ENCODE data around the gene FAM131C. TPM values are rescaled to one million over a fixed set of nuclear protein-coding genes. Genes with fewer than 3 reads are reported as not detected.

FAM131C gene
- polyA plus RNA-seq, 1 donor (not counting 4 experiments of a cell fraction or from before 2014, with no cell fraction given) = 0.31 TPM

GRCh38 chr1:16012590-16013219 is 60.7 kb downstream of the FAM131C start:
- H3K4me3 ChIP-seq (ENCODE audit: control insufficient read depth in 2 of 3, extremely low read depth in 1 of 3, insufficient read depth in 2 of 3, low read depth in 1 of 3, low read length in 3 of 3) = peak overlapping the region in 1 of 3 experiments; percentile 18
- dilution Hi-C loops (cut with MboI; ENCODE audit: extremely low pct_ligation_motif_present, low sequenced_read_pairs) = no loop called here
- H3K9me3 ChIP-seq (ENCODE audit: control insufficient read depth, low read depth, low read length) = no peaks in the 10 kb centered on the region
- peaks cover 8% of the 10 kb centered on the region for H3K4me1 ChIP-seq (ENCODE audit: control insufficient read depth, extremely low read depth, insufficient read depth, low read length)
- peak overlapping the region; percentile 32 for H3K9ac ChIP-seq (ENCODE audit: control insufficient read depth, extremely low read depth, insufficient read depth, low read length)
- H3K9me1 ChIP-seq (ENCODE audit: control insufficient read depth, extremely low read depth, insufficient read depth, low read length) = no peaks in the 10 kb centered on the region
- no peak overlapping the region for H2AFZ ChIP-seq (ENCODE audit: control insufficient read depth, low read length)
- no peaks in the 10 kb centered on the region for H3K36me3 ChIP-seq (ENCODE audit: control insufficient read depth in 2 of 2, extremely low read depth in 1 of 2, insufficient read depth in 2 of 2, low read length in 2 of 2)
- no peaks in the 10 kb centered on the region for H3K27me3 ChIP-seq (ENCODE audit: control insufficient read depth, extremely low read depth, insufficient read depth, low read length)
- no peaks in the 10 kb centered on the region for H3K79me2 ChIP-seq (ENCODE audit: control insufficient read depth, insufficient read depth, low read length)
- DNase-seq (ENCODE audit: low read depth, low spot score) (no peak), FAIRE-seq (no peak)
- no peaks in the 10 kb centered on the region for H4K20me1 ChIP-seq (ENCODE audit: control insufficient read depth, extremely low read depth, insufficient read depth, low read length)
- no peak overlapping the region for H3K27ac ChIP-seq (ENCODE audit: control insufficient read depth, insufficient read depth, low read length)
- peak in 1 of 3 experiments; percentile 38 for TF ChIP-seq CTCF (optimal IDR thresholded peaks at IDR 0.05 in 1 of 3, IDR thresholded peaks at IDR 0.05 in 1 of 3, conservative IDR thresholded peaks at IDR 0.05 in 1 of 3; ENCODE audit: extremely low read depth in 1 of 3, insufficient read depth in 2 of 3, low read length in 3 of 3)
- TF ChIP-seq EZH2 (IDR thresholded peaks at IDR 0.05; ENCODE audit: low read length) = no peak
- peak overlapping the region; percentile 56 for H3K4me2 ChIP-seq (ENCODE audit: control insufficient read depth, extremely low read depth, insufficient read depth, low read depth, low read length)

GRCh38 chr1:16011936-16012589 is 61.4 kb downstream of the FAM131C start:
- no peaks in the 10 kb centered on the region for H4K20me1 ChIP-seq (ENCODE audit: control insufficient read depth, extremely low read depth, insufficient read depth, low read length)
- TF ChIP-seq EZH2 (IDR thresholded peaks at IDR 0.05; ENCODE audit: low read length) (no peak), CTCF (optimal IDR thresholded peaks at IDR 0.05 in 1 of 3, IDR thresholded peaks at IDR 0.05 in 1 of 3, conservative IDR thresholded peaks at IDR 0.05 in 1 of 3; ENCODE audit: extremely low read depth in 1 of 3, insufficient read depth in 2 of 3, low read length in 3 of 3) (no peak)
- H3K4me2 ChIP-seq (ENCODE audit: control insufficient read depth, extremely low read depth, insufficient read depth, low read depth, low read length) = no peak overlapping the region
- H3K27me3 ChIP-seq (ENCODE audit: control insufficient read depth, extremely low read depth, insufficient read depth, low read length) = no peaks in the 10 kb centered on the region
- no peaks in the 10 kb centered on the region for H3K9me1 ChIP-seq (ENCODE audit: control insufficient read depth, extremely low read depth, insufficient read depth, low read length)
- DNase-seq (ENCODE audit: low read depth, low spot score) (no peak), FAIRE-seq (no peak)
- dilution Hi-C loops (cut with MboI; ENCODE audit: extremely low pct_ligation_motif_present, low sequenced_read_pairs) = no loop called here
- H3K36me3 ChIP-seq (ENCODE audit: control insufficient read depth in 2 of 2, extremely low read depth in 1 of 2, insufficient read depth in 2 of 2, low read length in 2 of 2) = no peaks in the 10 kb centered on the region
- peaks cover 13% of the 10 kb centered on the region for H3K4me1 ChIP-seq (ENCODE audit: control insufficient read depth, extremely low read depth, insufficient read depth, low read length)
- H3K9me3 ChIP-seq (ENCODE audit: control insufficient read depth, low read depth, low read length) = no peaks in the 10 kb centered on the region
- no peak overlapping the region for H3K4me3 ChIP-seq (ENCODE audit: control insufficient read depth in 2 of 3, extremely low read depth in 1 of 3, insufficient read depth in 2 of 3, low read depth in 1 of 3, low read length in 3 of 3)
- H2AFZ ChIP-seq (ENCODE audit: control insufficient read depth, low read length) = no peak overlapping the region
- no peaks in the 10 kb centered on the region for H3K79me2 ChIP-seq (ENCODE audit: control insufficient read depth, insufficient read depth, low read length)
- H3K27ac ChIP-seq (ENCODE audit: control insufficient read depth, insufficient read depth, low read length) = no peak overlapping the region
- no peak overlapping the region for H3K9ac ChIP-seq (ENCODE audit: control insufficient read depth, extremely low read depth, insufficient read depth, low read length)
